Glutamatergic neuron (in vitro differentiated cells): ENCODE results near the gene GNG7. TPM values are rescaled to one million over a fixed set of nuclear protein-coding genes. Genes with fewer than 3 reads are reported as not detected.

Experiments
- DNase-seq: peaks from one replicate; pipeline ENCODE4 v3.0.0; 2022
- H3K27ac Mint-ChIP-seq: one replicate; pipeline ENCODE4 v1.8.0; 2020; ENCODE audit warnings: mild to moderate bottlenecking, mixed read lengths, inconsistent platforms; ENCODE audit not compliant: unreplicated experiment
- H3K27me3 Mint-ChIP-seq: one replicate; pipeline ENCODE4 v1.8.0; 2020; ENCODE audit warnings: mild to moderate bottlenecking, moderate library complexity, mixed read lengths, inconsistent platforms; ENCODE audit not compliant: unreplicated experiment
- H3K36me3 Mint-ChIP-seq: one replicate; pipeline ENCODE4 v1.8.0; 2020; ENCODE audit warnings: mild to moderate bottlenecking, mixed read lengths, inconsistent platforms; ENCODE audit not compliant: unreplicated experiment
- H3K4me1 Mint-ChIP-seq: one replicate; pipeline ENCODE4 v1.8.0; 2020; ENCODE audit warnings: mild to moderate bottlenecking, low read depth, mixed read lengths, inconsistent platforms; ENCODE audit not compliant: unreplicated experiment
- H3K4me3 Mint-ChIP-seq: one replicate; pipeline ENCODE4 v1.8.0; 2020; ENCODE audit warnings: mild to moderate bottlenecking, mixed read lengths, inconsistent platforms; ENCODE audit not compliant: unreplicated experiment
- H3K9me3 Mint-ChIP-seq: one replicate; pipeline ENCODE4 v1.8.0; 2020; ENCODE audit warnings: mild to moderate bottlenecking, moderate library complexity, mixed read lengths, inconsistent platforms; ENCODE audit not compliant: unreplicated experiment
- CTCF ChIP-seq: fragments of 200-600 bp; sonication (generic); IDR thresholded peaks from one replicate; pipeline ENCODE4 v1.5.0; 2021; ENCODE audit not compliant: partially characterized antibody, unreplicated experiment
- total RNA-seq: library from RNA; stranded (reverse); fragmentation: NEBNext Ultra II Directional; extraction: Animal tissue kit (Norgen Biotek cat#: 25700); gene quantifications from one replicate; pipeline ENCODE4 v1.2.1, GENCODE V29; 2021; ENCODE audit not compliant: unreplicated experiment

GNG7 gene
- total RNA-seq, 1 donor from 2014 or later, result 8.0 TPM

- no peak for TF ChIP-seq CTCF
- no peaks in the 10 kb centered on the region for H3K36me3 Mint-ChIP-seq
- H3K4me1 Mint-ChIP-seq, result peaks cover 6% of the 10 kb centered on the region
- DNase-seq, result no peak
- peak overlapping the region; percentile 36 for H3K27ac Mint-ChIP-seq
- H3K4me3 Mint-ChIP-seq, result no peak overlapping the region
- H3K9me3 Mint-ChIP-seq, result no peaks in the 10 kb centered on the region
- H3K27me3 Mint-ChIP-seq, result peaks cover 10% of the 10 kb centered on the region
Measured at GRCh38 chr19:2556221-2557092, 146.0 kb downstream of the GNG7 start.

DNA sequence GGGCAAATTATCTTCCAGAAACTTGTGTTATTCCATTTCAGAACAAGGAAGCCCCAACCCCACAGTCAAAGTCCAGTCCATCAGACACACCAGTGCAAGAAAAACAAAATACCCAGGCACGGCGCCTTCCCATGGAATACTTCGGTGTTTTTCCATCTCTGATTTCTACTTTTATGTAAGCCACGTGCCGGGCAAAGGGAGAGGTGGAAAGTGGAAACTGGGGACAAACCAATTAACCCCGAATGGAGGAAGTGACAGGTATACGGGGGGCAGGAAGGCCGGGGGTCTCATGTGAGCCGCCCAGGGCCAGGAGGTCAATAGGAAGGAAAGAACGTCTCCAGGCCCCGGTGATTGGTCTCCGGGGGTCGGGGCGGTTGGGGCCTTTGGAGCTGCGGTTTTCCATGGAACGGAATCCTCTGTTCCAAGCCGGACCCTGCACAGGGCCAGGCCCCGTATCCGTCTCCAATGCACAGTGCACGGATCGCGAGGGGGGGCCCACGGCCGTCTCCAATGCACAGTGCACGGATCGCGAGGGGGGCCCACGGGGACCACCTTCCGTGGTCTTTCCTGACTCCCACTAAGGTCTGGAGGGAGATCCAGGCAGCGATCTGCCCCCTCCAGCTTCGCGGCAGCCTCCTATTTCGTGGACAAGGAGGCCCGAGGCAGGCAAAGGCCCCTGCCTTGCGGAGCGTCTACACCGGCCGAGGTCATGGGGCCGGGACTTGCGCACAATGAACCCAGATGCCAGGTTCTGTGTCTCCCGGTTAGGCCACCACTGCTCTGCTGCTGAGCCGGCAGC, 146.9 kb downstream of the GNG7 start:
- Mint-ChIP-seq H3K4me3 (no peak overlapping the region), H3K27ac (no peak overlapping the region)

DNA sequence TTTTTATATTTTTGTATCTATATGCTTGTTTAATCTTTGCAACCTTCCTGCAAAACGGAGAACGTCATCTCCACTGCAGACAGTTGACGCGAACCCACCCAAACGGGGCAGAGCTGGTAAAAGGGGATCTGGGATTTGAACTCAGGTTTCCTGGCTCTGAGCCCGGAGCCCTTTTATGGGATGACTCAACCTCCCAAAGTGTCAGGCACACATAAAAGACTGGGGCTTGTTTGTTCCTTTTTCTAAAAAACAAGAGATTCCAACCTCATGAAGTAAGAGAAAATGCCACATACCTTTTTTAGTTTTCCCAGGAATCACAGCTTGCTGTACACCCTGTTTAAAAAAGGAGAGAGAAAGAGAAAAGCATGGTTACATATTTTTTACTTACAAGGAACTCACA, 147.6 kb downstream of the GNG7 start:
- Mint-ChIP-seq H3K27ac (no peak overlapping the region), H3K9me3 (peaks cover 8% of the 10 kb centered on the region)
- no peak for DNase-seq

More for the DNA sequence above, 146.9 kb downstream of the GNG7 start:
- TF ChIP-seq CTCF, result no peak
- Mint-ChIP-seq H3K36me3 (no peaks in the 10 kb centered on the region), H3K4me1 (peaks cover 13% of the 10 kb centered on the region), H3K27me3 (peaks cover 16% of the 10 kb centered on the region), H3K9me3 (peaks cover 7% of the 10 kb centered on the region)
- DNase-seq, result no peak

DNA sequence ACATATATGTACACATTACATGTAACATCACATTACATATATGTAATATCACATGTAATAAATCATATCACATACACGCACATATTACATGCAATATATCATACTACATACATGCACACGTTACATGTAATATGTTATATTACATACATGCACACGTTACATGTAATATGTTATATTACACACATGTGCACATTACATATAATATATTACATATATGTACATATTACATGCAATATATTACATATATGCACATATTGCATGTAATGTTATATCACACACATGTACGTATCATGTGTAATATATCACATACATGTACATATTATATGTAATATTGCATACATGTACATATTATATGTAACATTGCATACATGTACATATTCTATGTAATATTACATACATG, 149.0 kb downstream of the GNG7 start:
- H3K36me3 Mint-ChIP-seq, result no peaks in the 10 kb centered on the region
- no peak for TF ChIP-seq CTCF
- H3K4me1 Mint-ChIP-seq, result peaks cover 13% of the 10 kb centered on the region
- DNase-seq, result no peak
- H3K4me3 Mint-ChIP-seq, result no peak overlapping the region
- peaks cover 17% of the 10 kb centered on the region for H3K27me3 Mint-ChIP-seq
- peaks cover 8% of the 10 kb centered on the region for H3K9me3 Mint-ChIP-seq
- no peak overlapping the region for H3K27ac Mint-ChIP-seq

More for the DNA sequence above, 147.6 kb downstream of the GNG7 start:
- H3K27me3 Mint-ChIP-seq, result peaks cover 18% of the 10 kb centered on the region
- TF ChIP-seq CTCF, result no peak
- peaks cover 13% of the 10 kb centered on the region for H3K4me1 Mint-ChIP-seq
- H3K36me3 Mint-ChIP-seq, result no peaks in the 10 kb centered on the region
- no peak overlapping the region for H3K4me3 Mint-ChIP-seq
